Measurements from ENCODE around the gene LRP8.
A peak's percentile ranks its signal among the peaks of the same experiment; 100 is the strongest.

The LRP8 gene

GRCh38 chr1:53278298-53278725, 49.6 kb downstream of the LRP8 start:
- DNase-seq (ENCODE audit: extremely low read depth, low read depth): no peak
- peak; percentile 90 for TF ChIP-seq CTCF (IDR thresholded peaks at IDR 0.05; ENCODE audit: low read depth, low read length)

- no peak for DNase-seq (ENCODE audit: extremely low read depth, low read depth)
- TF ChIP-seq CTCF (IDR thresholded peaks at IDR 0.05; ENCODE audit: low read depth, low read length): no peak
Observed at GRCh38 chr1:53277326-53277725, 50.5 kb downstream of the LRP8 start.

GRCh38 chr1:53276902-53277281, 51.0 kb downstream of the LRP8 start:
- no peak for TF ChIP-seq CTCF (IDR thresholded peaks at IDR 0.05; ENCODE audit: low read depth, low read length)
- DNase-seq (ENCODE audit: extremely low read depth, low read depth): no peak

GRCh38 chr1:53276153-53276901, 51.5 kb downstream of the LRP8 start:
- TF ChIP-seq CTCF (IDR thresholded peaks at IDR 0.05; ENCODE audit: low read depth, low read length): no peak
- no peak for DNase-seq (ENCODE audit: extremely low read depth, low read depth)

GRCh38 chr1:53275566-53275965, 52.3 kb downstream of the LRP8 start:
- no peak for DNase-seq (ENCODE audit: extremely low read depth, low read depth)
- no peak for TF ChIP-seq CTCF (IDR thresholded peaks at IDR 0.05; ENCODE audit: low read depth, low read length)

- no peak for DNase-seq (ENCODE audit: extremely low read depth, low read depth)
- TF ChIP-seq CTCF (IDR thresholded peaks at IDR 0.05; ENCODE audit: low read depth, low read length): no peak
Observed at GRCh38 chr1:53274541-53275185, 53.2 kb downstream of the LRP8 start.

- no peak for DNase-seq (ENCODE audit: extremely low read depth, low read depth)
- no peak for TF ChIP-seq CTCF (IDR thresholded peaks at IDR 0.05; ENCODE audit: low read depth, low read length)
Observed at GRCh38 chr1:53274026-53274425, 53.8 kb downstream of the LRP8 start.

Data from AG09319 (cell line).